Nephron (organoid): Measurements from ENCODE around the gene CCDC85B.
A peak's percentile ranks its signal among the peaks of the same experiment; 100 is the strongest.

ENCODE experiments used
- H3K27ac Mint-ChIP-seq, 3 experiments: 2 replicates each; pipeline ENCODE4 v1.8.0; 2020; ENCODE audit warnings: mixed read lengths in 3 of 3, mild to moderate bottlenecking in 2 of 3, moderate library complexity in 1 of 3
- H3K27me3 Mint-ChIP-seq: 2 replicates; pipeline ENCODE4 v1.8.0; 2021; ENCODE audit warnings: low read depth, mild to moderate bottlenecking, moderate library complexity, mixed read lengths
- H3K36me3 Mint-ChIP-seq: 2 replicates; pipeline ENCODE4 v1.8.0; 2020; ENCODE audit warnings: low read depth, mixed read lengths
- H3K4me1 Mint-ChIP-seq: 2 replicates; pipeline ENCODE4 v1.8.0; 2020; ENCODE audit warnings: mixed read lengths
- H3K4me3 Mint-ChIP-seq, 3 experiments: 2 replicates each; pipeline ENCODE4 v1.8.0; 2020; ENCODE audit warnings: mild to moderate bottlenecking in 3 of 3, mixed read lengths in 3 of 3, moderate library complexity in 2 of 3
- H3K9me3 Mint-ChIP-seq: 2 replicates; pipeline ENCODE4 v1.8.0; 2020; ENCODE audit warnings: mixed read lengths
- TF ChIP-seq, protein P1 (sequence below), 3 experiments: fragments of 200-600 bp; sonication (generic); IDR thresholded peaks; one replicate each; pipeline ENCODE4 v1.5.0; 2021; ENCODE audit warnings: antibody characterized with exemption in 3 of 3; ENCODE audit not compliant: unreplicated experiment in 3 of 3

The CCDC85B gene

DNA sequence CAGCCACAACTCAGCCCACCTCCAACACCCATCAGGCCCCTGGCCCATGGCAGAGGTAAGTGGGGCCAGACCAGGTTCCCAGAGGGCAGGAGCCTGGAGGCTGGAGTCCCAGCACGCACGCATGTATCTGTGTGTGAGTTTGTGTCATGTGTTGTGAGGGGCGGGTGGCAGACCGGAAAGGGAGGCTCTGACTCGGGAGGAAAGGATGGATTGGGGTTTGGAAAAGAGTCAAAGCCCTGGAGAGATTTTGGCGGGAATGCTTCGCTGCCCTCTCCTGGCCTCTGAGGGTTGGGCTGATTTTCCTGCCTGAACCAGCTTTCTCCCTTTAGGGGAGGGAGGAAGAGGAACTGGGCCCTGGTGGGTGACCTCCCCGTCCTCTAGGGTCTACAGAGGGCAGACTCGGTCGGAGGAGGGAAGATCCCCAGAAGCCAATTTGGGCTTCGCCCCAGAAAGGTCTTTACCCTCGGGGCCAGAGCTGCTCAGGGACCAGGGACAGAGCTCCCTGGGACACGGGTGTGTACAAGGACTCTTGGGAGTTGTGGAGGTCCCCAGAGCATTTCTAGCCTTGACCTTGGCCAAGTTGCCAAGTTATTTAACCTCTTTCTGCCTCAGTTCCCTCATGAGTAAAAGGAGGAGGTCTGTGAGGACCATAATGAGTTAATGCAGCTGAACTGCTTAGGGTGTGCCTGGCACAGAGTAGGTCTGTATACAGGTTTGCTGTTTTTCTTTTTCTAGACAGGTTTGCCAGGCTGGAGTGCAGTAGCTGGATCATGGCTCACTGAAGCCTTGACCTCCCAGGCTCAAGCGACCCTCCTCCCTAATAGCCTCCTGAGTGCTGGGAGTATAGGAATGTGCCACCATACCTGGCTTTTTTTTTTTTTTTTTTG, 21.5 kb downstream of the CCDC85B start:
- Mint-ChIP-seq H3K9me3 (no peaks in the 10 kb centered on the region), H3K36me3 (peaks cover 2% of the 10 kb centered on the region), H3K27ac (peak overlapping the region in 2 of 3 experiments; percentile 76), H3K4me3 (peak overlapping the region; percentile 14 to 47 (median 28)), H3K4me1 (peaks cover 33% of the 10 kb centered on the region), H3K27me3 (peaks cover 30% of the 10 kb centered on the region)
- TF ChIP-seq, protein P1, sequence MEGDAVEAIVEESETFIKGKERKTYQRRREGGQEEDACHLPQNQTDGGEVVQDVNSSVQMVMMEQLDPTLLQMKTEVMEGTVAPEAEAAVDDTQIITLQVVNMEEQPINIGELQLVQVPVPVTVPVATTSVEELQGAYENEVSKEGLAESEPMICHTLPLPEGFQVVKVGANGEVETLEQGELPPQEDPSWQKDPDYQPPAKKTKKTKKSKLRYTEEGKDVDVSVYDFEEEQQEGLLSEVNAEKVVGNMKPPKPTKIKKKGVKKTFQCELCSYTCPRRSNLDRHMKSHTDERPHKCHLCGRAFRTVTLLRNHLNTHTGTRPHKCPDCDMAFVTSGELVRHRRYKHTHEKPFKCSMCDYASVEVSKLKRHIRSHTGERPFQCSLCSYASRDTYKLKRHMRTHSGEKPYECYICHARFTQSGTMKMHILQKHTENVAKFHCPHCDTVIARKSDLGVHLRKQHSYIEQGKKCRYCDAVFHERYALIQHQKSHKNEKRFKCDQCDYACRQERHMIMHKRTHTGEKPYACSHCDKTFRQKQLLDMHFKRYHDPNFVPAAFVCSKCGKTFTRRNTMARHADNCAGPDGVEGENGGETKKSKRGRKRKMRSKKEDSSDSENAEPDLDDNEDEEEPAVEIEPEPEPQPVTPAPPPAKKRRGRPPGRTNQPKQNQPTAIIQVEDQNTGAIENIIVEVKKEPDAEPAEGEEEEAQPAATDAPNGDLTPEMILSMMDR (IDR thresholded peaks at IDR 0.05; ENCODE audit: unreplicated experiment in 3 of 3) = peak in 2 of 3 experiments; percentile 11 to 18

DNA sequence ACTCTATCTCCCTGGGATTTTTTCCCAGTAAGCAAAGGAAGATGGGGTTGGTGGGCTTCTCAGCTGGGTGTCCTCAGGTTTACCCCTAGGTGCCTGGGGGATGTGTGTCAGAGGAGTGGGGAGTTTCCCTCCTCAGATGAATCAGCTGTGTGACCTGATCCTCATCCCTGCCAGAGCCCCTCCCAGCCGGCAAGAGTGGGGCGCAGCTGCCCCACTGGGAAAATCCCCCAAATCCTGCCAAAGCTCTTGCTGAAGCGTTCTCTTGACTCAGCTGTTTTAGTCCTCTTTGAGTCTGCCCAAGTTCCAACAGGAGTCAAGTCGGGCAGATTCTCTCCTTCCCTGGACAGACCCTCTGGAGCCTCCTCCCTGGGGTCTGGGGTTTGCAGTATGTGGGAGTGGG, 22.4 kb downstream of the CCDC85B start:
- Mint-ChIP-seq H3K4me3 (peak overlapping the region in 1 of 3 experiments; percentile 37), H3K27me3 (peaks cover 22% of the 10 kb centered on the region), H3K27ac (peak overlapping the region in 2 of 3 experiments; percentile 33 to 63), H3K9me3 (no peaks in the 10 kb centered on the region), H3K36me3 (peaks cover 5% of the 10 kb centered on the region), H3K4me1 (peaks cover 36% of the 10 kb centered on the region)
- TF ChIP-seq, protein P1 (IDR thresholded peaks at IDR 0.05; ENCODE audit: unreplicated experiment in 3 of 3) = no peak

DNA sequence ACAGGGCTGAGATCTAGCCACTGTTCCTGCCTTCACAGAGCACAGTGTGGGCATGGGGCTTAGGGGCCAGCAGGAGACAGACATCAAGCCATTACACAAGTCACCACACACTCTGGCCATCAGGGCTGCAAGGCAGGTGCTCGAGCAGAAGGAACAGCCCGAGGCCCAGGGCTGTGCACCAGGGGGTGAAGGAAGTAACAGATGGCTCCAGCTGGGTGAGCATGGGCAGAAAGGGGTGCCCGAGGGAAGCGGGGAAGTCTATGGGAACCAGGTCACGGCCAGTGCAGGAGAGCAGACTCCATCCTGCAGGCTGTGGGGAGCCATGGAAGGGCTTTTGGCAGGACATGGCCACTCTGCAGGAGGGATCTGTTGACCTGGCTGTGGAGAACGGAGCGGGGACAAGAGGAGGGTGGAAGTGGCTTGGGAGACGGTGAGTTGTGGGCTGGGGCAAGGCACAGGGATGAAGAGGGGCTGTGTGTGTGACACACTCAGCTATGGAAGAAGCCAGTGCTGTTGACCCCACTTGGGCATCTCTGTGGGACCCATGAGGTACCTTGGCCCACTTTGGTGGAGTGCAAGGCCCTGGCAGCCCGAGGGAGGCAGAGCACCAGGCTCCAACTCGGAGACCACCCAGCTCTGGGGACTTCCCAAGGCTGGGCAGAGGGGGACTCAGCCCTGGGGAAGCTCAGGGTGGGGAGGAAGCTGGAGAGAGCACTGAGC, 24.8 kb downstream of the CCDC85B start:
- Mint-ChIP-seq H3K4me3 (peak overlapping the region; percentile 49 to 80 (median 72)), H3K27ac (peak overlapping the region in 2 of 3 experiments; percentile 44 to 58), H3K27me3 (peaks cover 6% of the 10 kb centered on the region), H3K36me3 (peaks cover 5% of the 10 kb centered on the region), H3K4me1 (peaks cover 36% of the 10 kb centered on the region), H3K9me3 (no peaks in the 10 kb centered on the region)
- TF ChIP-seq, protein P1 (IDR thresholded peaks at IDR 0.05; ENCODE audit: unreplicated experiment in 3 of 3) = no peak

DNA sequence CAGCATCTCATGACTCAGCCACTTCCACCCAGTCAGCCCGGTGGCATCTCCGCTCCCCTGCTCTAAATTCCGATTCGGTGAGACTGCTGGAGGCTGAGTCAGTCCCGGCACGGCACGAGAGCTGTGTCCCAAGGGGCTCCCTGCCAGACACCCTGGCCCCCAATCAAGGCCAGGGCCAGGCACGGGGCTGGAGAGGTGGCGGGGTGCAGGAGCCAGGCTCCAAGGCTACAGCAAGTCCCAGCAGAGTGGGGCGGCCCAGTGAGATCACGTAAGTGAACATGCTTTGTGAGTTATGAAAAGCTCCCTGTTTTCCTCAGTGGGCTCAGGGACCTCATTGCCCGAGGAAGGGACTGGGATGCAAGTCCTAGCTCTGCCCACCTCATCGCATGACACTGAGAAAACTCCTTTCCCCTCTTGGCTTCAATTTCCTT, 25.4 kb downstream of the CCDC85B start:
- peak overlapping the region; percentile 88 to 90 (median 89) for H3K4me3 Mint-ChIP-seq
- peaks cover 3% of the 10 kb centered on the region for H3K27me3 Mint-ChIP-seq
- peaks cover 36% of the 10 kb centered on the region for H3K4me1 Mint-ChIP-seq
- peaks cover 5% of the 10 kb centered on the region for H3K36me3 Mint-ChIP-seq
- peak overlapping the region in 1 of 3 experiments; percentile 79 for H3K27ac Mint-ChIP-seq
- TF ChIP-seq, protein P1 (IDR thresholded peaks at IDR 0.05; ENCODE audit: unreplicated experiment in 3 of 3) = no peak
- no peaks in the 10 kb centered on the region for H3K9me3 Mint-ChIP-seq

DNA sequence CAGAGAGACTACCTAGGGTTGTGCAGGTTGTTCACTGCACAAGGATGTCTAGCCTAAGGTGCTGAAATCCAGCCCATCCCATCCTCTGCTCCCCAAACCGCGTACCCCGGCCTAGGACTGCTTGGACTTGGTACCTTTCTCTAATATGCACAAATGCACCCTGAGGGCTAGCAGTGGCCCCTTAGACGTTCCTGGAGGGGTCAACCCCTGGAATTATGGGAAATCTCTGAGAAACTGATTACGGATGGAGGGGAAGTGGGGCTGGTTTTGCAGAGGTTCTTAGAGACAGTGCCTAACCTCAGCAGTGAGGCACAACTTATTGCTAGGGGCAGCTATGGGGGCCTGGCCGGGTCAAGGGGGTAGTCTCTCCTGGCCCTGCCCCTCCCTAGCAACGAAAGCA, 25.9 kb downstream of the CCDC85B start:
- Mint-ChIP-seq H3K4me1 (peaks cover 35% of the 10 kb centered on the region), H3K4me3 (peak overlapping the region; percentile 88 to 90 (median 89)), H3K9me3 (no peaks in the 10 kb centered on the region), H3K27me3 (no peaks in the 10 kb centered on the region), H3K36me3 (peaks cover 5% of the 10 kb centered on the region), H3K27ac (peak overlapping the region in 2 of 3 experiments; percentile 70 to 79)
- TF ChIP-seq, protein P1 (IDR thresholded peaks at IDR 0.05; ENCODE audit: unreplicated experiment in 3 of 3) = no peak
